ENCODE measurements around the gene GHSR. TPM values are rescaled to one million over a fixed set of nuclear protein-coding genes. Genes with fewer than 3 reads are reported as not detected.

GHSR gene
- total and polyA plus RNA-seq, 2 of the 4 experiments (the other 2 are of a cell fraction) = not detected

DNA sequence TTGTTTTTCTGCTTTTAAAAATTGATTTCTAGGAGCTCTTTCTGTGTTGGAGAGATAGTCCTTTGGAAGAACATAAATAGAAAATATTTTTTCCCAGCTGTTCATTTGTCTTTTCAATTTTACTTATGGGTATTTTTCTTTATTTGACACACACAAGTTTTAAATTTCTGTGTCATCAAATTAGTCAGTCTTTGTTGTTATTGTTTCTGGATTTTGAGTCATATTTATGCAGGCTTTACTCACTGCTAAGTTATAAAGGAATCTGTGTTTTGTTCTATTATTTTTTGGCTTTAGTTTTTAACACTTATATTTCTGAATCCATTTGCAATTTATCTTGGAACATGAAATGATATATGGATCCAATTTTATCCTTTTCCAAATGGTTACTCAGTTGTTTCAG is 5.9 kb upstream of the GHSR start:
- DNase-seq (no peak), ATAC-seq (ENCODE audit: low read depth) (no peak)
- H4K5ac ChIP-seq (ENCODE audit: low read depth, low read length) = no peak overlapping the region
- H3K4me2 ChIP-seq (ENCODE audit: low read depth, low read length) = no peak overlapping the region
- no peaks in the 10 kb centered on the region; the same call in 1 of the 2 replicates for H4K20me1 ChIP-seq (ENCODE audit: insufficient read depth, low read length)
- H2BK5ac ChIP-seq (ENCODE audit: low read depth, low read length, poor library complexity, severe bottlenecking) = no peak overlapping the region
- H3K18ac ChIP-seq (ENCODE audit: low read depth, low read length) = no peak overlapping the region
- no peak overlapping the region for H2BK20ac ChIP-seq (ENCODE audit: low read depth, low read length)
- no peak overlapping the region for H3K9ac ChIP-seq (ENCODE audit: low read depth, low read length)
- dilution Hi-C loops (cut with HindIII; ENCODE audit: low sequenced_read_pairs, unreplicated experiment) (no loop called here), intact Hi-C loops (cut with micrococcal nuclease) (no loop called here), in situ Hi-C loops (cut with MboI; ENCODE audit: low sequenced_read_pairs) (no loop called here)
- no peak overlapping the region for H2BK120ac ChIP-seq (ENCODE audit: low read depth, low read length)
- H4K91ac ChIP-seq (ENCODE audit: insufficient read depth, low read depth, low read length) = no peak overlapping the region
- H3K27ac ChIP-seq (ENCODE audit: insufficient read depth, low read length) = no peak overlapping the region
- H3K23ac ChIP-seq (ENCODE audit: low read depth, low read length) = no peak overlapping the region
- ChIA-PET CTCF (no interaction called here), POLR2A (ENCODE audit: unreplicated experiment) (no interaction called here)
- H3K56ac ChIP-seq (ENCODE audit: extremely low read depth, insufficient read depth, low read length) = no peak overlapping the region
- no peaks in the 10 kb centered on the region for H3K36me3 ChIP-seq (ENCODE audit: control insufficient read depth, insufficient read depth, low read length)
- BruUV-seq (replicated peaks) = no TSS peak
- peaks cover 19% of the 10 kb centered on the region for H3K27me3 ChIP-seq (ENCODE audit: control insufficient read depth, insufficient read depth, low read length)
- no peak overlapping the region for H4K8ac ChIP-seq (ENCODE audit: low read depth in 2 of 2, low read length in 2 of 2)
- H2AK9ac ChIP-seq (replicated peaks; ENCODE audit: low read depth, low read length, poor library complexity) = no peak overlapping the region
- H2AK5ac ChIP-seq (ENCODE audit: low read depth, low read length) = no peak overlapping the region
- no peaks in the 10 kb centered on the region for H3K9me1 ChIP-seq (ENCODE audit: insufficient read depth, low read length)
- no peak overlapping the region for H2BK15ac ChIP-seq (ENCODE audit: low read depth, low read length)
- no peaks in the 10 kb centered on the region for H3K4me1 ChIP-seq (ENCODE audit: control insufficient read depth, insufficient read depth, low read length)
- H3K4ac ChIP-seq (ENCODE audit: low read depth, low read length) = no peak overlapping the region
- peaks cover 3% of the 10 kb centered on the region; the same call in 1 of the 2 replicates for H3K9me3 ChIP-seq (ENCODE audit: control insufficient read depth, insufficient read depth, low read length)
- H2AFZ ChIP-seq (replicated peaks; ENCODE audit: low read length, poor library complexity) = no peak overlapping the region
- H3K14ac ChIP-seq (replicated peaks; ENCODE audit: low read depth, low read length) = no peak overlapping the region
- H3K4me3 ChIP-seq (ENCODE audit: insufficient read depth, low read depth, low read length) = no peak overlapping the region
- H3K79me1 ChIP-seq (ENCODE audit: low read depth in 1 of 2, low read length in 2 of 2) = no peaks in the 10 kb centered on the region
- TF ChIP-seq MAFK (IDR thresholded peaks at IDR 0.05; ENCODE audit: low read depth, low read length) (no peak), SMC3 (IDR thresholded peaks at IDR 0.05; ENCODE audit: low read depth, low read length) (no peak), RFX5 (IDR thresholded peaks at IDR 0.05; ENCODE audit: low read depth, low read length) (no peak), CTCF (conservative IDR thresholded peaks at IDR 0.05; ENCODE audit: low read depth, low read length) (no peak), MXI1 (IDR thresholded peaks at IDR 0.05; ENCODE audit: borderline replicate concordance, low read depth, low read length) (no peak), CEBPB (IDR thresholded peaks at IDR 0.05; ENCODE audit: low read depth, low read length) (no peak), BHLHE40 (IDR thresholded peaks at IDR 0.05; ENCODE audit: low read depth, low read length) (no peak), RCOR1 (IDR thresholded peaks at IDR 0.05; ENCODE audit: insufficient replicate concordance, low read length) (no peak), CHD1 (IDR thresholded peaks at IDR 0.05; ENCODE audit: low read depth, low read length) (no peak), MAZ (IDR thresholded peaks at IDR 0.05; ENCODE audit: borderline replicate concordance, low read depth, low read length) (no peak), RAD21 (IDR thresholded peaks at IDR 0.05; ENCODE audit: low read length) (no peak), NFE2L2 (IDR thresholded peaks at IDR 0.05; ENCODE audit: low read depth, low read length) (no peak), POLR2A (IDR thresholded peaks at IDR 0.05; ENCODE audit: low read depth, low read length) (no peak), FOS (IDR thresholded peaks at IDR 0.05; ENCODE audit: low read depth, low read length) (no peak)
- TF ChIP-seq, protein P1, sequence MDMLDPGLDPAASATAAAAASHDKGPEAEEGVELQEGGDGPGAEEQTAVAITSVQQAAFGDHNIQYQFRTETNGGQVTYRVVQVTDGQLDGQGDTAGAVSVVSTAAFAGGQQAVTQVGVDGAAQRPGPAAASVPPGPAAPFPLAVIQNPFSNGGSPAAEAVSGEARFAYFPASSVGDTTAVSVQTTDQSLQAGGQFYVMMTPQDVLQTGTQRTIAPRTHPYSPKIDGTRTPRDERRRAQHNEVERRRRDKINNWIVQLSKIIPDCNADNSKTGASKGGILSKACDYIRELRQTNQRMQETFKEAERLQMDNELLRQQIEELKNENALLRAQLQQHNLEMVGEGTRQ (IDR thresholded peaks at IDR 0.05; ENCODE audit: low read depth, low read length) = no peak
- TF ChIP-seq, protein P2, sequence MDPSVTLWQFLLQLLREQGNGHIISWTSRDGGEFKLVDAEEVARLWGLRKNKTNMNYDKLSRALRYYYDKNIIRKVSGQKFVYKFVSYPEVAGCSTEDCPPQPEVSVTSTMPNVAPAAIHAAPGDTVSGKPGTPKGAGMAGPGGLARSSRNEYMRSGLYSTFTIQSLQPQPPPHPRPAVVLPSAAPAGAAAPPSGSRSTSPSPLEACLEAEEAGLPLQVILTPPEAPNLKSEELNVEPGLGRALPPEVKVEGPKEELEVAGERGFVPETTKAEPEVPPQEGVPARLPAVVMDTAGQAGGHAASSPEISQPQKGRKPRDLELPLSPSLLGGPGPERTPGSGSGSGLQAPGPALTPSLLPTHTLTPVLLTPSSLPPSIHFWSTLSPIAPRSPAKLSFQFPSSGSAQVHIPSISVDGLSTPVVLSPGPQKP (IDR thresholded peaks at IDR 0.05; ENCODE audit: borderline replicate concordance, low read depth, low read length) = no peak
